ENCODE measurements around the gene SLC10A7. TPM values are rescaled to one million over a fixed set of nuclear protein-coding genes. Genes with fewer than 3 reads are reported as not detected.

SLC10A7 gene
- total RNA-seq, 4 donors from 2014 or later: 10.1 to 24.5 (median 11.7) TPM

GRCh38 chr4:146445198-146446150 lies 76.3 kb downstream of the SLC10A7 start:
- no peak overlapping the region for H3K4me3 ChIP-seq
- H3K36me3 ChIP-seq: peaks cover 10% of the 10 kb centered on the region
- no peaks in the 10 kb centered on the region for H3K4me1 ChIP-seq
- no peak overlapping the region for H3K27ac ChIP-seq
- no peak for DNase-seq (ENCODE audit: low spot score in 2 of 2)
- no peak for TF ChIP-seq POLR2AphosphoS5 (IDR thresholded peaks at IDR 0.05)
- no peak for TF ChIP-seq CTCF (IDR thresholded peaks at IDR 0.05)
- no peak for TF ChIP-seq POLR2A (IDR thresholded peaks at IDR 0.05)
- no peak for TF ChIP-seq EP300 (IDR thresholded peaks at IDR 0.05)
- 98% methylated on average over 34 of the region's 37 CpGs for WGBS
- H3K9me3 ChIP-seq: no peaks in the 10 kb centered on the region
- H3K27me3 ChIP-seq: no peaks in the 10 kb centered on the region

GRCh38 chr4:146443525-146443924 lies 78.2 kb downstream of the SLC10A7 start:
- DNase-seq (ENCODE audit: low spot score in 2 of 2): no peak
- WGBS: 89% methylated on average over 2 of the region's 2 CpGs
- TF ChIP-seq EP300 (IDR thresholded peaks at IDR 0.05) (no peak), CTCF (IDR thresholded peaks at IDR 0.05) (no peak), POLR2AphosphoS5 (IDR thresholded peaks at IDR 0.05) (no peak), POLR2A (IDR thresholded peaks at IDR 0.05) (no peak)
- no peaks in the 10 kb centered on the region for H3K4me1 ChIP-seq
- H3K27me3 ChIP-seq: no peaks in the 10 kb centered on the region
- H3K9me3 ChIP-seq: no peaks in the 10 kb centered on the region
- H3K27ac ChIP-seq: no peak overlapping the region
- peaks cover 10% of the 10 kb centered on the region for H3K36me3 ChIP-seq
- no peak overlapping the region for H3K4me3 ChIP-seq

GRCh38 chr4:146442801-146443200 lies 78.9 kb downstream of the SLC10A7 start:
- 79% methylated on average over 1 of the region's 1 CpG for whole genome bisulfite sequencing
- DNase-seq (ENCODE audit: low spot score in 2 of 2): no peak
- Histone ChIP-seq H3K9me3 (no peaks in the 10 kb centered on the region), H3K36me3 (peaks cover 10% of the 10 kb centered on the region), H3K27me3 (no peaks in the 10 kb centered on the region), H3K4me3 (no peak overlapping the region), H3K27ac (no peak overlapping the region), H3K4me1 (no peaks in the 10 kb centered on the region)
- TF ChIP-seq EP300 (IDR thresholded peaks at IDR 0.05) (no peak), POLR2A (IDR thresholded peaks at IDR 0.05) (no peak), CTCF (IDR thresholded peaks at IDR 0.05) (no peak), POLR2AphosphoS5 (IDR thresholded peaks at IDR 0.05) (no peak)

GRCh38 chr4:146439999-146440398 lies 81.7 kb downstream of the SLC10A7 start:
- 89% methylated on average over 4 of the region's 4 CpGs for WGBS
- no peaks in the 10 kb centered on the region for H3K9me3 ChIP-seq
- TF ChIP-seq POLR2A (IDR thresholded peaks at IDR 0.05): no peak
- no peak for TF ChIP-seq POLR2AphosphoS5 (IDR thresholded peaks at IDR 0.05)
- TF ChIP-seq EP300 (IDR thresholded peaks at IDR 0.05): no peak
- no peak for TF ChIP-seq CTCF (IDR thresholded peaks at IDR 0.05)

GRCh38 chr4:146439437-146439836 lies 82.3 kb downstream of the SLC10A7 start:
- no peak overlapping the region for H3K27ac ChIP-seq
- H3K4me3 ChIP-seq: no peak overlapping the region
- H3K27me3 ChIP-seq: no peaks in the 10 kb centered on the region
- WGBS: 98% methylated on average over 1 of the region's 1 CpG
- no peak for DNase-seq (ENCODE audit: low spot score in 2 of 2)
- no peaks in the 10 kb centered on the region for H3K9me3 ChIP-seq
- no peaks in the 10 kb centered on the region for H3K36me3 ChIP-seq
- no peak for TF ChIP-seq POLR2A (IDR thresholded peaks at IDR 0.05)
- no peak for TF ChIP-seq CTCF (IDR thresholded peaks at IDR 0.05)
- TF ChIP-seq POLR2AphosphoS5 (IDR thresholded peaks at IDR 0.05): no peak
- no peak for TF ChIP-seq EP300 (IDR thresholded peaks at IDR 0.05)
- H3K4me1 ChIP-seq: no peaks in the 10 kb centered on the region

More at GRCh38 chr4:146439999-146440398, 81.7 kb downstream of the SLC10A7 start:
- no peaks in the 10 kb centered on the region for H3K4me1 ChIP-seq
- H3K36me3 ChIP-seq: no peaks in the 10 kb centered on the region
- no peaks in the 10 kb centered on the region for H3K27me3 ChIP-seq
- H3K4me3 ChIP-seq: no peak overlapping the region
- DNase-seq (ENCODE audit: low spot score in 2 of 2): no peak
- no peak overlapping the region for H3K27ac ChIP-seq
